ENCODE results near the gene PDAP1. TPM values are rescaled to one million over a fixed set of nuclear protein-coding genes. Genes with fewer than 3 reads are reported as not detected.

PDAP1 gene
- total RNA-seq, 4 donors from 2014 or later = 64.8 to 81.8 (median 73.9) TPM

- no peak overlapping the region for H3K4me3 ChIP-seq (ENCODE audit: low read depth, poor library complexity, severe bottlenecking)
- DNase-seq (ENCODE audit: low spot score in 2 of 2) = no peak
- TF ChIP-seq POLR2A (IDR thresholded peaks at IDR 0.05) (no peak), CTCF (IDR thresholded peaks at IDR 0.05) (no peak)
- intact Hi-C loops (cut with DNase I; ENCODE audit: low total_unique reads) = no loop called here
- WGBS, 2 donors = 80 to 83% methylated on average over 21 of the region's 21 CpGs
Measured at GRCh38 chr7:99396418-99397296, 11.7 kb downstream of the PDAP1 start.

- WGBS, 2 donors = 52 to 79% methylated on average over 14 of the region's 14 CpGs
- intact Hi-C loops (cut with DNase I; ENCODE audit: low total_unique reads) = no loop called here
- TF ChIP-seq POLR2A (IDR thresholded peaks at IDR 0.05) = no peak
- TF ChIP-seq CTCF (IDR thresholded peaks at IDR 0.05) = no peak
- no peak overlapping the region for H3K4me3 ChIP-seq (ENCODE audit: low read depth, poor library complexity, severe bottlenecking)
- no peak for DNase-seq (ENCODE audit: low spot score in 2 of 2)
Measured at GRCh38 chr7:99395616-99396327, 12.6 kb downstream of the PDAP1 start.

- DNase-seq (ENCODE audit: low spot score in 2 of 2) = no peak
- H3K4me3 ChIP-seq (ENCODE audit: low read depth, poor library complexity, severe bottlenecking) = no peak overlapping the region
- WGBS, 2 donors = 87 to 96% methylated on average over 4 of the region's 4 CpGs
- intact Hi-C loops (cut with DNase I; ENCODE audit: low total_unique reads) = no loop called here
- TF ChIP-seq CTCF (IDR thresholded peaks at IDR 0.05) = no peak
Measured at GRCh38 chr7:99394188-99394502, 14.3 kb downstream of the PDAP1 start.

- H3K4me3 ChIP-seq (ENCODE audit: low read depth, poor library complexity, severe bottlenecking) = peak overlapping the region; percentile 15
- 49 to 53% methylated on average over 24 to 29 of the region's 30 CpGs for WGBS, 2 donors
- no peak for TF ChIP-seq CTCF (IDR thresholded peaks at IDR 0.05)
- TF ChIP-seq POLR2A (IDR thresholded peaks at IDR 0.05) = no peak
- DNase-seq (ENCODE audit: low spot score in 2 of 2) = peak in 1 of 2 donors; percentile 90
- intact Hi-C loops (cut with DNase I; ENCODE audit: low total_unique reads) = no loop called here
Measured at GRCh38 chr7:99393355-99394187, 14.8 kb downstream of the PDAP1 start.

- TF ChIP-seq CTCF (IDR thresholded peaks at IDR 0.05) (no peak), POLR2A (IDR thresholded peaks at IDR 0.05) (no peak)
- H3K4me3 ChIP-seq (ENCODE audit: low read depth, poor library complexity, severe bottlenecking) = peak overlapping the region; percentile 15
- intact Hi-C loops (cut with DNase I; ENCODE audit: low total_unique reads) = no loop called here
- 7 to 8% methylated on average over 56 to 67 of the region's 68 CpGs for WGBS, 2 donors
- peak; percentile 80 to 96 for DNase-seq (ENCODE audit: low spot score in 2 of 2)
Measured at GRCh38 chr7:99392659-99393354, 15.6 kb downstream of the PDAP1 start.

Measured in lower leg skin (tissue), 4 donors.